ENCODE results near the gene NANS.
"Not testable (repeated sequence)": the region's sequence is repeated elsewhere in the genome, so short reads cannot be mapped to it uniquely, and the experiment has no call there.

The NANS gene

DNA sequence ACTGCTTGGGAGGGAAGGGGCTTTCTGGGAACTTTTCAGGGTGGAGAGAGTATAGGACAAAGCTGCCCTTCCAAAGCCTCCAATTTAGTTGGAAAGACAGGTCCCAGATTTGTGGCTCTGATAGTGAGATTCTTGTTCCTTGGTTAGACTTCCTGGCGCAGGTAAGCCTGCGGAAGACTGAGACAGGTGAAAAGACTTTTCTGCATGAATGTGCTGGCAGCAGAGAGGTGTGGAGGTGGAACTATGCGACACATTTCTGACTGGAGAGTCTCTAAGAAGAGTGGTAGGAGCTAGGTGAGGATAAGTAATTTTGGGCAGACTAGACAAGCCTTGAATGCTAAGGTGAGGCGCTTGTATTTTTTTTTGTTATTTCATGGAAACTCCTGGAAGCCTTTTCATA lies 29.9 kb downstream of the NANS start:
- H3K4me3 ChIP-seq (ENCODE audit: low read depth, low read length) = no peak overlapping the region
- in situ Hi-C loops (cut with HindIII; ENCODE audit: low sequenced_read_pairs) = no loop called here
- no peak for TF ChIP-seq CTCF (IDR thresholded peaks at IDR 0.05; ENCODE audit: low read depth, low read length, missing control alignments)
- no peak for DNase-seq (ENCODE audit: low read depth)

- no peak for DNase-seq (ENCODE audit: low read depth)
- TF ChIP-seq CTCF (IDR thresholded peaks at IDR 0.05; ENCODE audit: low read depth, low read length, missing control alignments) = no peak
- H3K4me3 ChIP-seq (ENCODE audit: low read depth, low read length) = peak overlapping the region; percentile 33
- in situ Hi-C loops (cut with HindIII; ENCODE audit: low sequenced_read_pairs) = no loop called here
Observed at GRCh38 chr9:98087420-98088354, 31.2 kb downstream of the NANS start.

DNA sequence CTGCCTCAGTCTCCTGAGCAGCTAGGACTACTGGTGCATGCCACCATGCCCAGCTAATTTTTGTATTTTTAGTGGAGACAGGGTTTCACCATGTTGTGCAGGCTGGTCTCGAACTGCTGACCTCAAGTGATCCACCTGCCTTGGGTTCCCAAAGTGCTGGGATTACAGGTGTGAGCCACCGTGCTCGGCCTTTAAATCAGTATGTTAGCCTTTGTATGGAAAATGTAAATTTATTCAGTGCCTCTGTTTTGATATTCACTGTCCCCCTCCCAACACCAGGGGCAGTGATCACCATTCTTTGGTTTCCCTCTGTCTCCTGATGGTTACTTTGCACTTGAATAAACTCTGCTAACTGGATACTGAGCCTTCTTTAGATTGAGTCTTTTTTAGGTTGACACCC lies 34.1 kb downstream of the NANS start:
- in situ Hi-C loops (cut with HindIII; ENCODE audit: low sequenced_read_pairs) = not testable (repeated sequence)

DNA sequence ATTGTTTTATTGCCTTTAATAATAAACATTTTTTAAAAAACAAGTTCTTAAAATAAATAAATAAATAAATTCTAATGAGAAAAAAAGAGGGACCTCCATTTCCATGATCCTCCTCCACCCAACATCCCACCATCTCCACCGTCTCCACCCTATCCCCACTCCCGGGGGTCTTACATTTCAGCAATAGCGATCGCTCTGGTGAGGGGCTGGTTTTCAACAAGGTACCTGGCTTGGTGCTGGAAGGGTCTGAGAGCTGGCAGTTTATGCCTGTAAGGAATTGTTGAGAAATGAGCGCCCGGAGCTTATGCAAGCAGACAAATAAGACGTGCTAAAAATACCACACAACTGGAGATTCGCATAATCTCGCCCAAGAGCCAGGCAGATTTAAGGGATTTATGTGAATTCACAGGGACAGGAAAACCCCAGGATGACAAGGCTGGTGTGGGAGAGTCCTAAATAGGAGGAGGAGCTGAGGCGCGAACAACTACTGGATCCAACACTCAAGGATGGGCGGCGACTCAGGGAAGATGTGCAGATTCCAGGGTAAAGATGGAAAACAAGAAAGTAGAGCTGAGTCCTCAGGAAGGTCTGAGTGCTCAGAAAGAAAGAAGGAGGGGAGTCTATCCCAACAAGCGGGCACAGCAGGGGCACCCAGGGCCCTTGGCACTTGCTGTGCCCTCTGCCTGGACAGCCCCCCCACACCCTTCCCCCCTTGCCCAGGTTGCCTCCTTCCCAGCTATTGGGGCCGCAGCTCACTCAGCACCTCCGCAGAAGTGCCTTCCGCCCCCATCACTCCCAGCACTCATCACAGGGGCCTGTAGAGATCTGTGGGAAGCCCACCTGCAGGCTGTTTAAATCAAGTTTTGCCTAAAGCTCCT lies 35.4 kb downstream of the NANS start:
- no peak for TF ChIP-seq CTCF (IDR thresholded peaks at IDR 0.05; ENCODE audit: low read depth, low read length, missing control alignments)
- H3K4me3 ChIP-seq (ENCODE audit: low read depth, low read length) = no peak overlapping the region
- in situ Hi-C loops (cut with HindIII; ENCODE audit: low sequenced_read_pairs) = no loop called here
- no peak for DNase-seq (ENCODE audit: low read depth)

More for the DNA sequence above, 34.1 kb downstream of the NANS start:
- DNase-seq (ENCODE audit: low read depth); H3K4me3 ChIP-seq (ENCODE audit: low read depth, low read length): not testable (repeated sequence)
- peak; percentile 7 for TF ChIP-seq CTCF (IDR thresholded peaks at IDR 0.05; ENCODE audit: low read depth, low read length, missing control alignments)

DNA sequence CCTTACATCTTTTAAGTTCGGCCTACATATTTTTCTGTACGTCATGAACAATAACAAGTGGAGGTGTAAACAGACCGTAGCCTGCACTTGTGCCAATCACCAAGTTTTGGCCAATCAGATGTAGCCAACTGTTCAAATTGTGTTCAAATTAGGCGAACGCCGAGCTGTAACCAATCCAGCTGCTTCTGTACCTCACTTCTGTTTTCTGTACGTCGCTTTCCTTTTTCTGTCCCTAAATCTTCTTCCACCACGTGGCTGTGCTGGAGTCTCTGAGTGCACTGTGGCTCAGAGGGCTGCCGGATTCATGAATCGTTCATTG lies 36.0 kb downstream of the NANS start:
- no peak overlapping the region for H3K4me3 ChIP-seq (ENCODE audit: low read depth, low read length)
- in situ Hi-C loops (cut with HindIII; ENCODE audit: low sequenced_read_pairs) = no loop called here
- no peak for DNase-seq (ENCODE audit: low read depth)
- TF ChIP-seq CTCF (IDR thresholded peaks at IDR 0.05; ENCODE audit: low read depth, low read length, missing control alignments) = no peak

DNA sequence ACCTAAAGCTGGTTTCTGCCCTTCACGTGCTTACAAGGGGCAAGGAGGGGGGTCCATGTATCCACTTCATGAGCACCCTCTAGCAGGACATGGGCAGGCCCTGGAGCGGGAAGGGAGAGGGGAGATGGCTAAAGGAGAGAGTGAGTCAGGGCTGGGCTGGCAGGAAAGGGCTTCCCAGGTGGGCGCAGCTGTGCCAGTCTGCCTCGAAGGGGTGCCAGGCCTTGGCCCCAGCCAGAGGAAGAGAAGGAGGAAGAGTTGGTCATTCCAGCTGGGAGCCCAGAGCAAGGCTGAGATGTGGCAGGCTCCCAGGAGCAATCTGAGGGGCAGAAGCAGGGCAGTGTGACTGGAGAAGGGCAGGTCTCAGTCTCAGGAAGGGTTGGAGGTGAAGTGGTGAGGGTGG lies 37.8 kb downstream of the NANS start:
- H3K4me3 ChIP-seq (ENCODE audit: low read depth, low read length) = no peak overlapping the region
- DNase-seq (ENCODE audit: low read depth) = no peak
- TF ChIP-seq CTCF (IDR thresholded peaks at IDR 0.05; ENCODE audit: low read depth, low read length, missing control alignments) = no peak
- in situ Hi-C loops (cut with HindIII; ENCODE audit: low sequenced_read_pairs) = no loop called here

Data from astrocyte of the cerebellum (primary cell).